Ishikawa (cell line): ENCODE results near the gene KLK8.

Experiments
- CEBPB ChIP-seq: IDR thresholded peaks from 2 replicates; pipeline ENCODE4 v1.6.1; 2012
- CREB1 ChIP-seq: IDR thresholded peaks from 2 replicates; pipeline ENCODE4 v1.6.1; 2012; ENCODE audit warnings: low read depth
- EGR1 ChIP-seq: IDR thresholded peaks from 2 replicates; pipeline ENCODE4 v1.6.1; 2012
- EP300 ChIP-seq: IDR thresholded peaks from 2 replicates; pipeline ENCODE4 v1.6.1; 2012; ENCODE audit warnings: borderline replicate concordance
- FOXM1 ChIP-seq: IDR thresholded peaks from 2 replicates; pipeline ENCODE4 v1.6.1; 2012; ENCODE audit warnings: low read depth, borderline replicate concordance
- NFIC ChIP-seq: IDR thresholded peaks from 2 replicates; pipeline ENCODE4 v1.6.1; 2012
- RAD21 ChIP-seq: IDR thresholded peaks from 2 replicates; pipeline ENCODE4 v1.6.1; 2012; ENCODE audit warnings: low read depth
- TAF1 ChIP-seq: IDR thresholded peaks from 2 replicates; pipeline ENCODE4 v1.6.1; 2012; ENCODE audit warnings: low read depth, mild to moderate bottlenecking
- TCF12 ChIP-seq: IDR thresholded peaks from 2 replicates; pipeline ENCODE4 v1.6.1; 2012; ENCODE audit warnings: low read depth
- TEAD4 ChIP-seq: IDR thresholded peaks from 2 replicates; pipeline ENCODE4 v1.6.1; 2012
- YY1 ChIP-seq: IDR thresholded peaks from 2 replicates; pipeline ENCODE4 v1.6.1; 2012; ENCODE audit warnings: low read depth
- ZBTB7A ChIP-seq: IDR thresholded peaks from 2 replicates; pipeline ENCODE4 v1.6.1; 2012; ENCODE audit warnings: low read depth
- TF ChIP-seq, protein P1 (sequence below): IDR thresholded peaks from 2 replicates; pipeline ENCODE4 v1.6.1; 2012; ENCODE audit warnings: low read depth, mild to moderate bottlenecking
- TF ChIP-seq, protein P2 (sequence below): IDR thresholded peaks from 2 replicates; pipeline ENCODE4 v1.6.1; 2012
- TF ChIP-seq, protein P3 (sequence below): IDR thresholded peaks from 2 replicates; pipeline ENCODE4 v1.6.1; 2012

KLK8 gene

DNA sequence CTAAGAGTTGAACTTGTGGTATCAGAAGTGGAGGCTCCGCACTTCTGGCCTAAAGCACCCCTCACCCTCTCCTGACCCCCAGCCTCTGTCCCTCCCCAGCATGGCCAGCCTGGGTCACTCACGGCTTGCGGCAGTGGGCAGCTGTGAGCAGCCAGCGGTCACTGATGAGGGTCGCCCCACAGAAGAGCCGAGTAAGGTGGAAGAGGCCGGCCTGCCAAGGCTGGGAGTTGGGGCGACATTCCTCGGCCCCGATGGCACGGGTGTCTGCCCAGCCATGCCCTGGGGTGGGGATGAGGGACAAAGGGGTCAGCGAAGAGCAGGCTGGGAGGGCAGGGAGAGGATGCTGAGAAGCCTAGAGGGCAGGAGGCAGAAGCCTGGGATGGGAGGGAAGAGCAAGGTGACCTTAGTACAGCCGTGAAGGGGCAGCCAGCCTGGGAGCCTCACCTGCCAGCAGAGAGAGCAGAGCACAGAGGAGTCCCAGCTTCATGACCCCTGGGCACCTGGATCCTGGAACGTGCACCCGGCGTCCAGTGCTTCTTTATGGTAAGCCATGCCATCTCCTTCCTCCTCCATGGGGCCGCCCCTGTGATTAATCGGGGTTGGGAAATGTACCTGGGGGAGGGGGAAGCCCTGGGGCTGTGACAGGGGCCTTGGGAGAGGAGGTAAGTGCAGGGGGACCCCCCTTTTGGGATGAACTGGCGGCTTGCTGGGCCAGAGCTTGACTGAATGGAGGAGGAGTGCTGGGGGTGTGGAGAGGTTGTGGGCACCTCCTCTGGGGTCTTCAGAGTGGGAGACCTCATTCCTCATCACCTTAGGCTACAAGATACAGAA is 7.9 kb upstream of the KLK8 start:
- TF ChIP-seq RAD21 (no peak), CREB1 (no peak), EGR1 (no peak), NFIC (no peak), TAF1 (no peak), CEBPB (no peak), YY1 (no peak), TCF12 (no peak), ZBTB7A (no peak)
- TF ChIP-seq, protein P1, sequence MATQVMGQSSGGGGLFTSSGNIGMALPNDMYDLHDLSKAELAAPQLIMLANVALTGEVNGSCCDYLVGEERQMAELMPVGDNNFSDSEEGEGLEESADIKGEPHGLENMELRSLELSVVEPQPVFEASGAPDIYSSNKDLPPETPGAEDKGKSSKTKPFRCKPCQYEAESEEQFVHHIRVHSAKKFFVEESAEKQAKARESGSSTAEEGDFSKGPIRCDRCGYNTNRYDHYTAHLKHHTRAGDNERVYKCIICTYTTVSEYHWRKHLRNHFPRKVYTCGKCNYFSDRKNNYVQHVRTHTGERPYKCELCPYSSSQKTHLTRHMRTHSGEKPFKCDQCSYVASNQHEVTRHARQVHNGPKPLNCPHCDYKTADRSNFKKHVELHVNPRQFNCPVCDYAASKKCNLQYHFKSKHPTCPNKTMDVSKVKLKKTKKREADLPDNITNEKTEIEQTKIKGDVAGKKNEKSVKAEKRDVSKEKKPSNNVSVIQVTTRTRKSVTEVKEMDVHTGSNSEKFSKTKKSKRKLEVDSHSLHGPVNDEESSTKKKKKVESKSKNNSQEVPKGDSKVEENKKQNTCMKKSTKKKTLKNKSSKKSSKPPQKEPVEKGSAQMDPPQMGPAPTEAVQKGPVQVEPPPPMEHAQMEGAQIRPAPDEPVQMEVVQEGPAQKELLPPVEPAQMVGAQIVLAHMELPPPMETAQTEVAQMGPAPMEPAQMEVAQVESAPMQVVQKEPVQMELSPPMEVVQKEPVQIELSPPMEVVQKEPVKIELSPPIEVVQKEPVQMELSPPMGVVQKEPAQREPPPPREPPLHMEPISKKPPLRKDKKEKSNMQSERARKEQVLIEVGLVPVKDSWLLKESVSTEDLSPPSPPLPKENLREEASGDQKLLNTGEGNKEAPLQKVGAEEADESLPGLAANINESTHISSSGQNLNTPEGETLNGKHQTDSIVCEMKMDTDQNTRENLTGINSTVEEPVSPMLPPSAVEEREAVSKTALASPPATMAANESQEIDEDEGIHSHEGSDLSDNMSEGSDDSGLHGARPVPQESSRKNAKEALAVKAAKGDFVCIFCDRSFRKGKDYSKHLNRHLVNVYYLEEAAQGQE = no peak
- TF ChIP-seq, protein P2, sequence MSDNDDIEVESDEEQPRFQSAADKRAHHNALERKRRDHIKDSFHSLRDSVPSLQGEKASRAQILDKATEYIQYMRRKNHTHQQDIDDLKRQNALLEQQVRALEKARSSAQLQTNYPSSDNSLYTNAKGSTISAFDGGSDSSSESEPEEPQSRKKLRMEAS = no peak
- TF ChIP-seq, protein P3, sequence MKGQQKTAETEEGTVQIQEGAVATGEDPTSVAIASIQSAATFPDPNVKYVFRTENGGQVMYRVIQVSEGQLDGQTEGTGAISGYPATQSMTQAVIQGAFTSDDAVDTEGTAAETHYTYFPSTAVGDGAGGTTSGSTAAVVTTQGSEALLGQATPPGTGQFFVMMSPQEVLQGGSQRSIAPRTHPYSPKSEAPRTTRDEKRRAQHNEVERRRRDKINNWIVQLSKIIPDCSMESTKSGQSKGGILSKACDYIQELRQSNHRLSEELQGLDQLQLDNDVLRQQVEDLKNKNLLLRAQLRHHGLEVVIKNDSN = no peak

DNA sequence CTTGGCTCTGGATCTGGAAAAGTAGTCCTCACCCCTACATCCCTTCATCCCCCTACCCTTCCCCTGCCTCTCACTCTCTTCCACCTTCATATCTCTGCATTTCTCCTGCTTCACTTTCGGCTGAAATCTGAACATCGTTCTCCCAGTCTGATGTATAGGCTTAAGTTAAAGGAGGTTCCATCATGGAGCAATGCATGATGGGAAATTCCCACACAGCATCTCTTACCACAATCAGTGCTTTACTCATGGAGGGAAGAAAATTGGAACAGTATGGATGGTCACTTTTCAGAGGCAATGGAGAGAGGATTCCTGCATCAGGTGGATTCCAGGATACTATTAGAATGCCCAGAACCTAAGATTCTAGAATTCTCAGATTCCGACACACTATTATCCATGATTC is 6.1 kb upstream of the KLK8 start:
- TF ChIP-seq TEAD4 (no peak), ZBTB7A (no peak), CEBPB (no peak), EP300 (no peak), NFIC (no peak), RAD21 (no peak), YY1 (no peak), CREB1 (no peak), TCF12 (no peak), TAF1 (no peak), EGR1 (no peak)
- TF ChIP-seq, protein P3 = no peak
- TF ChIP-seq, protein P1 = no peak

DNA sequence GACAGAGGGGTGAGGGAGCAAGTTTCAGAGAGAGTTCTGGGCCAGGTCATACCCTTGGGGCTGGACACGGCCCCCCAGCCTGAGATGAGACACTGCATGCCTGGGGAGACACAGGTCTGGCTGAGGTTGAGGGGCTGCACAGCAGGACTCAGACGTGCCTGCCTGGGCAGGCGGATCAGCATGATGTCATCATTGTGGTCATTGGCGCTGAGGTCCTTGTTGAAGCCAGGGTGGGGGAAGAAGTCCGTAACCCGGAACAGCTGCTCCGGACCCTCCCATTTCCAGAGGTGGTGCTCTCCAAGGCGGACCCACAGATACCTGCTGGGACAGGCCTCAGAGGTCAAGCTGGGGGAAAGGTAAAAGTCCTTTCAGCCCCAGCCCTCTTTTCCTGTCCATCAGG is 5.0 kb upstream of the KLK8 start:
- TF ChIP-seq EP300 (no peak), CREB1 (no peak), ZBTB7A (no peak), EGR1 (no peak), RAD21 (no peak), TEAD4 (no peak), TCF12 (no peak), CEBPB (no peak), YY1 (no peak)
- TF ChIP-seq, protein P2 = no peak
- TF ChIP-seq, protein P3 = no peak

DNA sequence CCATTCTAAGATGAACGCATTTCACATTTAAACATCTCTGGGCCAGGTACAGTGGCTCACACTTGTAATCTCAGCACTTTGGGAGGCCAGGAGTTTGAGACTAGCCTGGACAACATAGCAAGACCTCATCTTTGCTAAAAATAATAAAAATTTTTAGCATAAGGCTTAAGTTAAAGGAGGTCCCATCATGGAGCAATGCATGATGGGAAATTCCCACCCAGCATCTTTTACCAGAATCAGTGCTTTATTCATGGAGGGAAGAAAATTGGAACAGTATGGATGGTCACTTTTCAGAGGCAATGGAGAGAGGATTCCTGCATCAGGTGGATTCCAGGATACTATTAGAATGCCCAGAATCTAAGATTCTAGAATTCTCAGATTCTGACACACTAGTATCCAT is 3.8 kb upstream of the KLK8 start:
- no peak for TF ChIP-seq FOXM1
- TF ChIP-seq TAF1 = no peak
- no peak for TF ChIP-seq TEAD4
- TF ChIP-seq, protein P1 = no peak
